Effector memory CD4-positive, alpha-beta T cell (primary cell): Measurements from ENCODE around the gene CARNS1.
"Not testable (repeated sequence)": the region's sequence is repeated elsewhere in the genome, so short reads cannot be mapped to it uniquely, and the experiment has no call there.

Experiments used
- DNase-seq, 3 donors: peaks; one replicate each; pipeline ENCODE4 v3.0.0-alpha.2; 2020
- H3K27ac ChIP-seq: 2 replicates; pipeline ENCODE4 v1.7.0; 2013; ENCODE audit warnings: mild to moderate bottlenecking, low read length, moderate library complexity; ENCODE audit not compliant: insufficient read depth, poor library complexity, severe bottlenecking
- H3K27me3 ChIP-seq: replicated peaks from 2 replicates; pipeline ENCODE4 v1.7.0; 2013; ENCODE audit warnings: mild to moderate bottlenecking, low read length; ENCODE audit not compliant: insufficient read depth, control insufficient read depth, poor library complexity, severe bottlenecking
- H3K36me3 ChIP-seq: 2 replicates; pipeline ENCODE4 v1.7.0; 2013; ENCODE audit warnings: mild to moderate bottlenecking, low read length, moderate library complexity; ENCODE audit not compliant: control insufficient read depth, insufficient read depth
- H3K4me1 ChIP-seq: 2 replicates; pipeline ENCODE4 v1.7.0; 2013; ENCODE audit warnings: low read length, mild to moderate bottlenecking; ENCODE audit not compliant: control insufficient read depth, insufficient read depth, poor library complexity, severe bottlenecking
- H3K4me3 ChIP-seq: 2 replicates; pipeline ENCODE4 v1.7.0; 2013; ENCODE audit warnings: low read length, low read depth, mild to moderate bottlenecking; ENCODE audit not compliant: insufficient read depth, poor library complexity, severe bottlenecking
- H3K9me3 ChIP-seq: 2 replicates; pipeline ENCODE4 v1.7.0; 2013; ENCODE audit warnings: mild to moderate bottlenecking, low read length, moderate library complexity; ENCODE audit not compliant: control insufficient read depth

Gene CARNS1

DNA sequence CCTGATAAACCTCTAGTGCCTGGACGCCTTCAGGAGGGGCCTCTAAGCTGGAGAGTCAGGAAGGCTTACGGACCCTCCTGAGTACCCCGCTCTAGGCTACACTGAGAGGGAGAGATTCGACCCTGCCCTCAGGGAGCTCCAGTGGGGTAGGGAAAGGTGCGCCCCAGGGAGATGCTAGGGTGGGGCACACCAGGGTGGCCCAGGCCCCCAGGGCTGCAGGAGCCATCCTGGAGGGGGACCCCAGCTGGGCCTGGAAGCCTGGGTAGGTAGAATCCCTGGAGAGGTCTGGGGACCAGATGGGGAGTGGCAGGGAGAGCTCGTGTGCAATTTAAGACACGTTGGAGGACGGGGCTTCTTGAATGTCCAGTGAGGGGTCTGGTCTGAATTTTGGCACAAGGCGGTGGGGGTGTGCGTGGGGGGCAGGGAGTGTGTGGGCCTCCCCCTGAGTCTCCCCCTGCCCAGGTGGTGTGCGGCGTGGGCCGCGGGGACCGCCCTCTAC is 4.7 kb downstream of the CARNS1 start:
- no peak for DNase-seq
- H3K27me3 ChIP-seq: no peaks in the 10 kb centered on the region
- peaks cover 55% of the 10 kb centered on the region for H3K4me1 ChIP-seq

DNA sequence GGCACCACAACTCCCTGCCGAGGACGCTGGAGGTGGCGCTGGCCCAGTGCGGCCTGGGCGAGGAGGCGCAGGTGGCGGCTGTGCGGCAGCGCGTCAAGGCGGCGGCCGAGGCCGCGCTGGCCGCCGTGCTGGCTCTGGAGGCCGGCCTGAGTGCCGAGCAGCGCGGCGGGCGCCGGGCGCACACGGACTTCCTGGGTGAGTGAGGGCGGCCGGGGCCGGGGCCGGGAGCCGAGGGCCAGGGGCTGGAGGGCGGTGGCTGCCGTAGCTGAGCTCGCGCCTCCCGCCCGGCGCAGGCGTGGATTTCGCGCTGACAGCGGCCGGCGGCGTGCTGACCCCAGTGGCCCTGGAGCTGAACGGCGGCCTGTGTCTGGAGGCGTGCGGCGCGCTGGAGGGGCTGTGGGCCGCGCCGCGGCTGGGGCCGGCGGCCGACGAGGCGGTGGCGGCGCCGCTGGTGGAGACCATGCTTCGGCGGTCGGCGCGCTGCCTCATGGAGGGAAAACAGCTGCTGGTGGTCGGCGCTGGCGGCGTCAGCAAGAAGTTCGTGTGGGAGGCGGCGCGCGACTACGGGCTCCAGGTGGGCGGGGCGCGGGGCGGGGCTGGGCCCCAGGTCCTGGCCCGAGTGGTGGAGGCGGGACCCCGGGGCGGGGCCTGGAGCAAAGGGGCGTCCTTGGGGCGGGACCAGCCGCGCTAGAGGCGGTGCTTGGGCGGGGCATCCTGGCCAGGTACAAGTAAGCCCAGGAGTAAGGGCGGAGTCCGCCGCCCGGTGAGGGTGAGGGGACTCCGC is 5.4 kb downstream of the CARNS1 start:
- H3K4me1 ChIP-seq: peaks cover 52% of the 10 kb centered on the region
- no peaks in the 10 kb centered on the region for H3K36me3 ChIP-seq
- H3K4me3 ChIP-seq: peak overlapping the region; percentile 53
- DNase-seq: peak; percentile 96 to 98 (median 97)
- H3K9me3 ChIP-seq: no peaks in the 10 kb centered on the region
- no peaks in the 10 kb centered on the region for H3K27me3 ChIP-seq
- peak overlapping the region; percentile 68 for H3K27ac ChIP-seq

More for the DNA sequence above, 4.7 kb downstream of the CARNS1 start:
- H3K4me3 ChIP-seq: peak overlapping the region; percentile 53
- peak overlapping the region; percentile 68 for H3K27ac ChIP-seq
- no peaks in the 10 kb centered on the region for H3K9me3 ChIP-seq
- no peaks in the 10 kb centered on the region for H3K36me3 ChIP-seq

DNA sequence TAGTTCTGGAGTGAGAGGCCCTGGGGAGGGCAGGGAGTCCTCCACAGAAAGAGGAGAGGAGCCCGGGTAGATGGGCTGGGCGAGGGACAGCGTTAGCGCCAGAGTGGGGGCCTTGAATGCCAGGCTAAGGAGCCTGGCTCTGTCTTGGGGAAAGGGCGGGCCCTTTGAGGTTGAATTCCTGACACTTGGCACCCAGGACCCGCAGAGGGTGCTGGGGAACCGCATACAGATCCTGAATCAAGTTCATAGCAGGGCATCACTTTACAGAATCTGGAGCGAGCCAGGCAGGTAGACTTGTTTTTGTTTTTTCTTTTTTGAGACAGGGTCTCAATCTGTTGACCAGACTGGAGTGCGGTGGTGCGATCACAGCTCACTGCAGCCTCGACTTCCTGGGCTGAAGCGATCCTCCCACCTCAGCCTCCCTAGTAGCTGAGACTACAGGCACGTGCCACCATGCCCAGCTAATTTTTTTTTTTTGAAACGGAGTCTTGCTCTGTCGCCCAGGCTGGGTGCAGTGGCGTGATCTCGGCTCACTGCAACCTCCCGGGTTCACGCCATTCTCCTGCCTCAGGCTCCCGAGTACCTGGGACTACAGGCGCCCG is 6.1 kb downstream of the CARNS1 start:
- no peak for DNase-seq
- Histone ChIP-seq H3K4me1 (peaks cover 45% of the 10 kb centered on the region), H3K4me3 (no peak overlapping the region), H3K27ac (peak overlapping the region; percentile 68), H3K9me3 (no peaks in the 10 kb centered on the region), H3K36me3 (no peaks in the 10 kb centered on the region), H3K27me3 (no peaks in the 10 kb centered on the region)

DNA sequence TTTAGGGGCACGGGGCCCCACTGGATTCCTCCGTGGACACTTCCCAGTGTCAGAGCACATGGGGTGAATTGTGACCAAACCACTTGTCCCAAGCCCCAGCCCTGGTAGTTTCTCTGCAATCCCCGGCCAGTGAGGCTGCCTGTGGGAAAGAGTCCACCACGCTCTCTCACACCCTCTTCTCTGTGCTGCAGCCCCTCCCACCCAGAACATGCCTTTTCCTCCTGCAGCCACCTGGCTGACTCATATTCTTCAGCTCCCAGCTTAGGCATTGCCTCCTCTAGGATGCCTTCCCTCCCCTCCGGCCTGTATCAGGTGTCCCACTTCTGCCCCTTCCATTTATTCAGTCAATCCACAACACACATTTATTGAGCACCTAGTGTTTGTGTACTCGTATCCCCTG is 7.4 kb downstream of the CARNS1 start:
- DNase-seq: no peak
- H3K9me3 ChIP-seq: no peaks in the 10 kb centered on the region
- no peaks in the 10 kb centered on the region for H3K36me3 ChIP-seq
- no peak overlapping the region for H3K4me3 ChIP-seq
- peaks cover 39% of the 10 kb centered on the region for H3K4me1 ChIP-seq
- H3K27me3 ChIP-seq: no peaks in the 10 kb centered on the region
- H3K27ac ChIP-seq: no peak overlapping the region

DNA sequence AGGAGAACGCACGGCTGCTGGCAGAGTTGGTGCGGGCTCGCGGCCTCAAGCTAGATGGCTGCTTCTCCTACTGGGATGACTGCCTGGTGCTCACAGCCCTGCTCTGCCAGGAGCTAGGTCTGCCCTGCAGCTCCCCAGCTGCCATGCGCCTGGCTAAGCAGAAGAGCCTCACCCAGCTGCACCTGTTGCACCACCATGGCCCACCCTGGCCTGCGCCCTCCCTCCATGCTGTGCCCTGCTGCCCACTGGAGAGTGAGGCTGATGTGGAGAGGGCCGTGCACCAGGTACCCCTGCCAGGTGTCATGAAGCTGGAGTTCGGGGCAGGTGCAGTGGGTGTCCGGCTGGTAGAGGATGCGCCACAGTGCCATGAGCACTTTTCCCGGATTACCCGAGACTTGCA is 8.0 kb downstream of the CARNS1 start:
- Histone ChIP-seq H3K36me3 (no peaks in the 10 kb centered on the region), H3K27ac (no peak overlapping the region), H3K4me1 (peaks cover 34% of the 10 kb centered on the region), H3K9me3 (no peaks in the 10 kb centered on the region), H3K4me3 (no peak overlapping the region), H3K27me3 (no peaks in the 10 kb centered on the region)
- no peak for DNase-seq

DNA sequence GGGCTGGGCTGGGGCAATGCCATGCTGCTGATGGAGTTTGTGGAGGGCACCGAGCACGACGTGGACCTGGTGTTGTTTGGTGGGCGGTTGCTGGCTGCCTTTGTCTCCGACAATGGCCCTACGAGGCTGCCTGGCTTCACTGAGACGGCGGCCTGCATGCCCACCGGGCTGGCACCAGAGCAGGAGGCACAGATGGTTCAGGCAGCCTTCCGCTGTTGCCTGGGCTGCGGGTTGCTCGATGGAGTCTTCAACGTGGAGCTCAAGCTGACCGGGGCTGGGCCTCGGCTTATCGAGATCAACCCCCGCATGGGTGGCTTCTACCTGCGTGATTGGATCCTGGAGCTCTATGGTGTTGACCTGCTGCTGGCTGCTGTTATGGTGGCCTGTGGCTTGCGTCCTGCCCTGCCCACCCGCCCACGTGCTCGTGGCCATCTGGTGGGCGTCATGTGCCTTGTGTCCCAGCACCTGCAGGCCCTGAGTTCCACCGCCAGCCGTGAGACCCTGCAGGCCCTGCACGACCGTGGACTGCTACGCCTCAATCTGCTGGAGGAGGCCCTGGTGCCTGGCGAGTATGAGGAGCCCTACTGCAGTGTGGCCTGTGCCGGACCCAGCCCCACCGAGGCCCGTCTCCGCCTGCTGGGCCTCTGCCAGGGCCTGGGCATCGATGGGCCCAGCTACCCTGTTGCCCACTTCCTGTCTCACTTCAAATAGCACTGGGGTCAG is 8.6 kb downstream of the CARNS1 start:
- Histone ChIP-seq H3K27ac (no peak overlapping the region), H3K9me3 (no peaks in the 10 kb centered on the region), H3K36me3 (no peaks in the 10 kb centered on the region), H3K4me3 (no peak overlapping the region), H3K4me1 (peaks cover 32% of the 10 kb centered on the region), H3K27me3 (no peaks in the 10 kb centered on the region)
- no peak for DNase-seq

DNA sequence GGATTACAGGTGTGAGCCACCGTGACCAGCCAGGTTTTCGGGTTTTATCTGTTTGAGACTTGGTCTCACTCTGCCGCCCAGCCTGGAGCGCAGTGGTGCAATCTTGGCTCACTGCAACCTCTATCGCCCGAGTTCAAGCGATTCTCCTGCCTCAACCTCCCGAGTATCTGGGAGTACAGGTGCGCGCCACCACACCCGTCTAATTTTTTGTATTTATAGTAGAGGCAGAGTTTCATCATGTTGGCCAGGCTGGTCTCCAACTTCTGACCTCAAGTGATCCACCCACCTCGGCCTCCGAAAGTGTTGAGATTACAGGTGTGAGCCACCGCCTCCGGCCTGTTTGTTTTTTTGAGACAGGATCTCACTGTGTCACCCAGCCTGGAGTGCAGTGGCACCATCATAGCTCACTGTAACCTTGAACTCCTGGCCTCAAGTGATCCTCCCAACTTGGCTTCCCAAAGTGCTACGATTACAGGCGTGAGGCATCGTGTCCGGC is 11.9 kb downstream of the CARNS1 start:
- H3K9me3 ChIP-seq, H3K36me3 ChIP-seq, H3K27me3 ChIP-seq, DNase-seq: not testable (repeated sequence)
- peaks cover 14% of the 10 kb centered on the region for H3K4me1 ChIP-seq
- H3K27ac ChIP-seq: peak overlapping the region; percentile 89
- peak overlapping the region; percentile 82 for H3K4me3 ChIP-seq

DNA sequence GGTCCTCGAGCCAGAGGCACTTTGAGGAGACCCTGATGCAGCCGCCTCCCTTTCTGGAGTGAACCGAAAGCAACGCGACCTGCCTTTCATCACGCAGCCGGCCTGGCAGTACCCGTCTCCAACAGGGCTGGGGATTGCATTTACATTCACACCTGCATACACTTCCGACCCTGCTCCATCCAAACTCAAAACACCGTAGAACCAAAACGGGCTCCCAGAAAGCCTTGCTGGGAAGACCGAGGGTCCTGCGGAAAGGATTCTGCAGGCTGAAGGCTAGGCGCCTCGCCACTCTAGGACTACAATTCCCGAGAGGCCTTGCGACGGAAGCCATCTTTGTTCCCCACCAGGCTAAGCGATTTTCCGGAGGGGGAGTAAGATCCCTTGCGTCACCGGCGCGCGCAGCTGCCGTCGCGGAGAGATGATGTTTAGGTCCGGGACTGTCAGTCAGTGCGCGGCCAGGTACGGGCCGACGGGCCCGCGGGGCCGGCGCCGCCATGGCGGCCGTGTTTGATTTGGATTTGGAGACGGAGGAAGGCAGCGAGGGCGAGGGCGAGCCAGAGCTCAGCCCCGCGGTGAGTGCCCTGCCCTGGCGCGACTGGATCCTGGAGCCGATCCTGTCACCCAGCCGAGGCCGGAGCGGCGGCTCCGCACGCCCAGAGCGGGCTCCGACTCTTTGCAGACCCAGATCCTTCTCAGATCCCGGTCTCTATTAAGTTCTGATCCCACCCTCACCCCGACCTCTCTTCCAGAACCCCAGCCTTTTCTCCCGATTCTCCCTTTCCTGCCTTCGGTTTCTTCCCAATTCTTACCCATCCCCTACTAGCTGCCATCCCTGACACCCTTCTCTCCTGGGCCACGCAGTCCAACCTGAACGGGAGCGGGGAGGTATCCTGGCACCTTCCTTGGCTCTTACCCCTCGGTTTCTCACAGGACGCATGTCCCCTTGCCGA is 12.8 kb downstream of the CARNS1 start, which contains the start of gene RPS6KB2:
RPS6KB2 (plus strand) TSS at position 443 of the 950 bp plus-strand sequence; CDS start at position 495, 52 bp downstream.
- H3K9me3 ChIP-seq: no peaks in the 10 kb centered on the region
- H3K4me1 ChIP-seq: peaks cover 21% of the 10 kb centered on the region
- peak within 1 kb of the TSS; percentile 89 for H3K27ac ChIP-seq
- DNase-seq: peak; percentile 95 to 99 (median 98)
- peaks cover 5% of the 10 kb centered on the region for H3K36me3 ChIP-seq
- H3K4me3 ChIP-seq: peak within 1 kb of the TSS; percentile 82
- H3K27me3 ChIP-seq: no peaks in the 10 kb centered on the region

DNA sequence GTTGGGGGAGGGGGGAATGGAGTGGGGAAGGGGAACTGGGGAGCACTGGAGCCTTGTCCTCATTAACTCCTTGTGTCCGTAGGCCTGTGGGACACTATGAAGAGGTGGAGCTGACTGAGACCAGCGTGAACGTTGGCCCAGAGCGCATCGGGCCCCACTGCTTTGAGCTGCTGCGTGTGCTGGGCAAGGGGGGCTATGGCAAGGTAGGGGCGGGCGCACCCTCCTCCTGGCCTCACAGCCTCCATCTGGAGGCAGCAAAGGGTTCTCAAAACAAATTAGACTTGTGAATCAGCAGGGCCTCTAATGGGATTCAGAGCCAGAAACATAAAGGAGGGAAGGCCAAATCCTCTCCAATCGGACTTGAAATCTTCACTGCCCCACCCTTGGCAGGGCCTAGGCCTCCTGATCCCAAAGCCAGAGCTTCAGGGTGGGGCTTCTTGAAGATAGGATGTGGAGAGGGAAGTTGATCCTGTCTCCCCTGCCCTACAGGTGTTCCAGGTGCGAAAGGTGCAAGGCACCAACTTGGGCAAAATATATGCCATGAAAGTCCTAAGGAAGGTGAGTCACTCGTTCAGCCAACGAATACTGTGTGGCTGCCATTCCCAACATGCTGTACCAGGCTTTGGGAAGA is 13.7 kb downstream of the CARNS1 start:
- H3K4me1 ChIP-seq: peaks cover 29% of the 10 kb centered on the region
- H3K9me3 ChIP-seq: no peaks in the 10 kb centered on the region
- no peaks in the 10 kb centered on the region for H3K27me3 ChIP-seq
- DNase-seq: no peak
- peak overlapping the region; percentile 89 for H3K27ac ChIP-seq
- H3K4me3 ChIP-seq: peak overlapping the region; percentile 82
- H3K36me3 ChIP-seq: peaks cover 6% of the 10 kb centered on the region
